Measurements from ENCODE around the gene PNLIPRP2.
A peak's percentile ranks its signal among the peaks of the same experiment; 100 is the strongest.

PNLIPRP2 gene

DNA sequence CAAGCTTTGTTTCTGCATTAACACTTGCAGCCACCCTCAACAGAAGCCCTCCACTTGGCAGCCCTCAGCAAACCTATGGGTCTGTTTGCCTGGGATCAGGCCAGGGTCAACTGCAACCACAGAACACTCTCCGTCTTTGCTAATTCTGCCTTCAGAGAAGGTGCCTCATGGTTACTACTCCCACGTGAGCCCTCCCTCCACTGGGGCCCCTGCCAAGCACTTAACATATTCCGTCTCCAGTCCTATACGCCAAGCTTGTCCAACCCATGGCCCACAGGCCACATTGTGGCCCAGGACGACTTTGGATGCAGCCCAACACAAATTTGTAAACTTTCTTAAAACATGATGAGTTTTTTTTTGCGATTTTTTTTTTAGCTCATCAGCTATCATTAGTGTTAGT, 66.9 kb downstream of the PNLIPRP2 start:
- no peaks in the 10 kb centered on the region for H3K36me3 ChIP-seq (ENCODE audit: insufficient read depth, low read length)
- H3K9me3 ChIP-seq (replicated peaks; ENCODE audit: low read length) = no peaks in the 10 kb centered on the region
- H3K9ac ChIP-seq (ENCODE audit: low read depth, low read length) = no peak overlapping the region
- H3K4me3 ChIP-seq (ENCODE audit: low read length) = no peak overlapping the region
- no peak overlapping the region for H3K4me2 ChIP-seq (ENCODE audit: low read length)
- peaks cover 15% of the 10 kb centered on the region for H3K4me1 ChIP-seq (ENCODE audit: control insufficient read depth, insufficient read depth, low read length)
- H3K27me3 ChIP-seq (ENCODE audit: control insufficient read depth, insufficient read depth, low read length) = no peaks in the 10 kb centered on the region

DNA sequence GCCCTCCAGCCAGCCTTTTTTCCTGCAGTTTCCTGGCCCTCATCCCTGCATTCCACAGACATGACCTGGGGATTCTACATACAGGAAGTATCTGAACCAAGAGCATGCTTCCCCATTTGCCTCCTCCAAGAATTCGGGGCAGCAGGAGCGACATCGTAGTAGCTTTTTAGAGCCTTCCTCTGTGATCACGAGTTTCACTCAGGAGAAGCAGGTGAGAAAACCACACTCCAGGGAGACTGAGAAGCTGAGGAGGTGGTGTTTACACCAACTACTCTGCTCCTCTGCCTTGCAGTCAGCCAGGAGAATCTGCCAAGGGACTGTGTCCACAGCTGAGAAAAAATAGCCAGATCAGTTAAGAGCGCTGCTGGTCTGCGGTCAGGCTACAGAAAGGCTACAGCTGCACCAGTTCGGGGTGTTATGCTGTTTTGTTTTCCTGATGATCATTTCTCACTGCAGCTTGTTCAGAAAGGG, 67.5 kb downstream of the PNLIPRP2 start:
- H3K27me3 ChIP-seq (ENCODE audit: control insufficient read depth, insufficient read depth, low read length) = no peaks in the 10 kb centered on the region
- no peaks in the 10 kb centered on the region for H3K9me3 ChIP-seq (replicated peaks; ENCODE audit: low read length)
- H3K4me1 ChIP-seq (ENCODE audit: control insufficient read depth, insufficient read depth, low read length) = peaks cover 15% of the 10 kb centered on the region
- peak overlapping the region; percentile 77 for H3K4me2 ChIP-seq (ENCODE audit: low read length)
- H3K4me3 ChIP-seq (ENCODE audit: low read length) = peak overlapping the region; percentile 46
- H3K36me3 ChIP-seq (ENCODE audit: insufficient read depth, low read length) = no peaks in the 10 kb centered on the region
- H3K9ac ChIP-seq (ENCODE audit: low read depth, low read length) = peak overlapping the region; percentile 51

DNA sequence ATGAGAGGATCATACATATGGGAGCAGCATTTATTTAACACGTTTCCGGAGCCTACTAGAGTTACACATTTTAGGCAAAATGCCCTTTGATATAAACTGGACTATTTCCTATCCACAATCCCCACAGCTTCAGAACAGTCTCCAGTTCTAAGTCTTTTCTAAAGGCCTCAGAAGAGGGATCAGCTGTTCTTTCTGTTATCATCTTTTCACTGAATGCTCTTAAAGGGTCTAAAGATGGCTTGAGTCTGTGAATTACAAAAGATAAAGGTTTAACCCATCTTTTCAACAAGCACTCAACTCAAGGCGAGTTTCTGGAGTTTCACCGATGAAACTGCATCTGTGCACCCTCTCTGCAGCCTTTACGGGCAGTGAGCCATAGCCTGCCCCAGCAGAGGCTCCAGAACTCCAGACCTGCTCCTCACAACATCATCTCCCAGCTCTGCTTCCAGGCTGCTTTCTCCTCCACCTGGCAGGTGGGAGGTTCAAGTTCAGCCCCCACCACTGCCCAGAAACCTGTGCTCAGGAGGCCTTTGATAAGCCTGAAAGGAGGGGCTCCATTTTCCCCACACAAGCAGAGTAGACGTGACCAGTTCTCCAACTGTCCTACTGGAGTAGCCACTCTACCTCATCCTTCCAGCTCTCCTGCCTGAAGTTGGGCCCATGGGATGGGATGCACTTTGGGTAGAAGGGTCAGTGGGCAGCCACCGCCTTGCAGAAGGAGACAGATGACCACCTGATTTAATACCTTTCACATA, 68.2 kb downstream of the PNLIPRP2 start:
- Histone ChIP-seq H3K4me3 (ENCODE audit: low read length) (peak overlapping the region; percentile 46), H3K36me3 (ENCODE audit: insufficient read depth, low read length) (no peaks in the 10 kb centered on the region), H3K4me2 (ENCODE audit: low read length) (peak overlapping the region; percentile 77), H3K4me1 (ENCODE audit: control insufficient read depth, insufficient read depth, low read length) (peaks cover 15% of the 10 kb centered on the region), H3K9ac (ENCODE audit: low read depth, low read length) (no peak overlapping the region), H3K27me3 (ENCODE audit: control insufficient read depth, insufficient read depth, low read length) (no peaks in the 10 kb centered on the region), H3K9me3 (replicated peaks; ENCODE audit: low read length) (no peaks in the 10 kb centered on the region)

DNA sequence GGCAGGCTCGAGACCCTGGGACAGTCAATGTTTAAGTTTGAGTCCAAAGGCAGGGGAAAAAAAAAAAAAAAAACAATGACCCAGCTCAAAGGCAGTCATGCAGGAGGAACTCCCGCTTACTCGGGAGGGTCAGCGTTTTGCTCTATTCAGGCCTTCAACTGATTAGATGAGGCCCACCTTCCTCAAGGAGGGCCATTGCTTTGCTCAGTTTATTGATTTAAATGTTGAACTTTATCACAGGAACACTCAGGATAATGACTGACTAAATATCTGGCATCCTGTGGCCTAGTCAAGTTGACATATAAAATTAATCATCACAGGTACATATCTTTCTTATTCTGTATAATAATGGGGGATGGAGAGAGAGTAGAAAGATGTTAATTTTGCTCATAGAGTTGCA, 69.0 kb downstream of the PNLIPRP2 start:
- H3K4me3 ChIP-seq (ENCODE audit: low read length) = no peak overlapping the region
- H3K4me1 ChIP-seq (ENCODE audit: control insufficient read depth, insufficient read depth, low read length) = peaks cover 15% of the 10 kb centered on the region
- no peaks in the 10 kb centered on the region for H3K9me3 ChIP-seq (replicated peaks; ENCODE audit: low read length)
- H3K36me3 ChIP-seq (ENCODE audit: insufficient read depth, low read length) = no peaks in the 10 kb centered on the region
- no peak overlapping the region for H3K9ac ChIP-seq (ENCODE audit: low read depth, low read length)
- H3K4me2 ChIP-seq (ENCODE audit: low read length) = no peak overlapping the region
- H3K27me3 ChIP-seq (ENCODE audit: control insufficient read depth, insufficient read depth, low read length) = no peaks in the 10 kb centered on the region

DNA sequence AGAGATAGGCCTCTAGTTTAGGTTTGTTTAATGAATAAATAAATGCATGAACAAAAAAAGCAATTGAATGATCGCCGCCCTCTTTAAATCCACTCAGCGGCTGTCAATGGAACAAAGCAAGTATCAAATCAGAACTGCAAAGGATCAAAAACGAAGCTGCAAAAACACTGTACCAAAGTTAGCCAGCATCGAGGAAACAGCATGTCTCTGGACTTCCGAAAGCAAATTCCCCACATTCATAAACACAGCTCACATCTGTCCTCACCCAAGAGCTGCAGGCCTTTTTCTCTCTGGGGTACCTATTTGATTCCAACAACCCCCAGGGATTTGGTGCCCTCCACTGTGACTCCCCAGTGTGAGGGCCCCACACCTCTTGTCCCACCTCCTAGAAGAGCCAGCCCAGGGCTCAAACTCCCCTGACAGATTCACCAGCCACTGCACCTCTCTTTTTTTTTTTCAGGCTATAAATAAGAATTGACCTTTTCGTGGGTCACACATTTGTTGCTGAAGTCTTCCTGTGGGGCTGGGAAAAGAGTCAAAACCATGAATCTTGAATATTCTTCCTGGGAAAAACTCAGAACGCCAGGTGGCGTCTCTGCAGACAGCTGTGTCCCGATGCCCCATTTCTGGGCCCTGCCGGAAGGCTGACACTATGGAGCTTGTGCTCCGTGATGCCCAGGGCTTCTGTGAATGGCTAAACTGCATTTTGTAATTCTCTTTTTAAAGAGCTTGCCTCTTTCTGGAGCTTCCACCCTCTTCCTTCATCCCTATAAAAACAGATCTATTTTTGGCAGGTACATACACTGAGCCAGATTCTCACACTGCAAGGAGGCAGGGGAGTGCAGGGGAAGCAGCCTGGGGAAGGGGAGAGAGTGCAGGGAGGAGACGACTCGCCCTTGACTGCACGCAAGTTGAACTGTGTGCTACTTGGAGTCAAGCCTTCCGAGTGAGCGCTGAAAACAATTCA, 69.9 kb downstream of the PNLIPRP2 start:
- H3K4me3 ChIP-seq (ENCODE audit: low read length) = no peak overlapping the region
- no peak overlapping the region for H3K9ac ChIP-seq (ENCODE audit: low read depth, low read length)
- H3K27me3 ChIP-seq (ENCODE audit: control insufficient read depth, insufficient read depth, low read length) = no peaks in the 10 kb centered on the region
- H3K4me2 ChIP-seq (ENCODE audit: low read length) = no peak overlapping the region
- H3K4me1 ChIP-seq (ENCODE audit: control insufficient read depth, insufficient read depth, low read length) = peaks cover 15% of the 10 kb centered on the region
- no peaks in the 10 kb centered on the region for H3K36me3 ChIP-seq (ENCODE audit: insufficient read depth, low read length)
- no peaks in the 10 kb centered on the region for H3K9me3 ChIP-seq (replicated peaks; ENCODE audit: low read length)

DNA sequence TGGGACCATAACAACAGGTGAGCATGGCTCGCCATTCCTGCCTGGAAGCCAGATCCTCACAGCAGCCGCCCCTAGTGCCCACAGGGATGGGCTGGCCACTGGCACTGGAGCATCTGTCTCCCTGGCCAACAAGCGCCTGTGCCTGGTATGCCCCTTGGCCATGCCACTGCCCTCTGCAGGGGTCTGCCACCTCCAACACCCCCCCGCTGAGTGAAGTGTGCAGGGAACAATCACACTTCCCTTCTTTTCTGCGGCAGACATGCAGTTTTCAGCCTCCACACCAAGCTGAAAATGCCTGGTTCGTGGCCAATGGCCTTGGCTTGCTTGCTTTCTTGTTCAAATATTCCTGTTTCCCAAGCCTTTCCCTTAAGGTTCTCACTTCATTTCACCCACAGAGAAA, 70.9 kb downstream of the PNLIPRP2 start:
- no peaks in the 10 kb centered on the region for H3K9me3 ChIP-seq (replicated peaks; ENCODE audit: low read length)
- H3K27me3 ChIP-seq (ENCODE audit: control insufficient read depth, insufficient read depth, low read length) = no peaks in the 10 kb centered on the region
- no peak overlapping the region for H3K4me2 ChIP-seq (ENCODE audit: low read length)
- no peaks in the 10 kb centered on the region for H3K36me3 ChIP-seq (ENCODE audit: insufficient read depth, low read length)
- H3K9ac ChIP-seq (ENCODE audit: low read depth, low read length) = no peak overlapping the region
- peaks cover 15% of the 10 kb centered on the region for H3K4me1 ChIP-seq (ENCODE audit: control insufficient read depth, insufficient read depth, low read length)
- H3K4me3 ChIP-seq (ENCODE audit: low read length) = no peak overlapping the region

DNA sequence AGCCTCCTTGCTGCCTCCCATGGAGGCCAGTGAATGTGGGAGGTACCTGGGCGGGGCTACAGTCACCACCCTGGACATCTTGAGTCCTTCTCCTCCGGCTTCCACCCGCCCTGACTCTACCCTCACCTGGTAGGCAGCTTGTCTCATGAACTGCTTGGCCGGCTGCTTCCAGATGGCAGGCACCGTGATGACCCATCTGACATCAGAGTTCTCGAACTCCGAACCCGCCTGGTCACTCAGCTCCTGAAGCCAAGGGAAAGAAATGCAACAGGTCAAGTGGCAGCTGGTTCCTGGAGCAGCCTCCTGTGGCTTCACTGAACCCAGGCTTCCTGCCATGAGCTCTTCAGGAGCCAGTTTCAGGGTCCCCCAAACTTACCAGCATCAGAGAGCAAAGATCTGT, 71.5 kb downstream of the PNLIPRP2 start:
- Histone ChIP-seq H3K9ac (ENCODE audit: low read depth, low read length) (no peak overlapping the region), H3K9me3 (replicated peaks; ENCODE audit: low read length) (no peaks in the 10 kb centered on the region), H3K36me3 (ENCODE audit: insufficient read depth, low read length) (no peaks in the 10 kb centered on the region), H3K4me1 (ENCODE audit: control insufficient read depth, insufficient read depth, low read length) (peaks cover 15% of the 10 kb centered on the region), H3K27me3 (ENCODE audit: control insufficient read depth, insufficient read depth, low read length) (no peaks in the 10 kb centered on the region), H3K4me3 (ENCODE audit: low read length) (no peak overlapping the region), H3K4me2 (ENCODE audit: low read length) (no peak overlapping the region)

DNA sequence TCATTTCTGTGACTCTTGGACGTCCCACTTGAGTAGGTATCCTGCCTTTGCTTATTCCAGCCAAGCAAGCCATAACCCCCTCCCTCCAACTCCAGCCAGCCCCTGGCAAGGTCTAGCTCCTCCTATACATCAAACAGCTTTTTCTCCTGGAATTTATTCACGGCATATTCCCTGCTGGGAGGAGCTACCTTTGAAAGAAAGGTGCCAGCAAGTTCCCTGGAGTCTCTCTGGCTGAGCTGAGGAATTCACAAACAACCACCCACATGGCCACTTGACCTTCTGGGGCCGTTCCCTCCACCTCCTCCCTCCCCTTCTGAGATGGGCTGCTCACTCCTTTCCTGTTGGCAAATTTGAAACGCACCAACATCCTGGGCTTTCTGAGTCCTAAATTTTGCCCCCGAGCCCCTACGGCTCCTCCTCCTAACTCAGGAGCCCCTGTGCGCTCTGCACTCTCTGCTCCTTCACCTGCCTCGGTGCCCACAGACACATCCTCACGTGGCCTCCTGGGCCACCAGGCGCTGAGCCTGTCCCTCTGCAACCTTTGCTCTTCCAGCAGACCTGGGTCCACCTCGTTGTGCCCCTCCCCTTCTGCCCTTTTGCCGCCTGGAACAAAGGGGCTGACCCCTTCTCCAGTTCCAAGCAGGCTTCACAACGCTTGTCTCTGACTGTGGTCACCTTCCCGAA, 73.6 kb downstream of the PNLIPRP2 start:
- H3K9ac ChIP-seq (ENCODE audit: low read depth, low read length) = no peak overlapping the region
- H3K36me3 ChIP-seq (ENCODE audit: insufficient read depth, low read length) = no peaks in the 10 kb centered on the region
- H3K27me3 ChIP-seq (ENCODE audit: control insufficient read depth, insufficient read depth, low read length) = no peaks in the 10 kb centered on the region
- H3K9me3 ChIP-seq (replicated peaks; ENCODE audit: low read length) = no peaks in the 10 kb centered on the region
- no peak overlapping the region for H3K4me3 ChIP-seq (ENCODE audit: low read length)
- H3K4me1 ChIP-seq (ENCODE audit: control insufficient read depth, insufficient read depth, low read length) = no peaks in the 10 kb centered on the region
- H3K4me2 ChIP-seq (ENCODE audit: low read length) = no peak overlapping the region
